Activated naive CD8-positive, alpha-beta T cell treated with anti-CD3 and anti-CD28 coated beads, Interleukin-2, amount 10 ng/mL, durations not matched to agents 7 days and 5 days (primary cell): ENCODE data around the gene PTPRD. TPM values are rescaled to one million over a fixed set of nuclear protein-coding genes. Genes with fewer than 3 reads are reported as not detected.

Source experiments
- ATAC-seq: fragments of 150-1000 bp; cut with Tn5 transposase; one replicate; pipeline ENCODE4 v1.10.0; 2021; ENCODE audit warnings: low read depth, moderate library complexity
- POLR2A ChIA-PET: fragments of 350-600 bp; sonication (Branson Sonifier 250); formaldehyde crosslinking; loops from one replicate; lab custom pipeline; 2021; ENCODE audit warnings: antibody characterized with exemption; lab: Charles Lee
- DNase-seq: peaks from one replicate; pipeline ENCODE4 v3.0.0; 2021
- H3K27ac Mint-ChIP-seq: one replicate; pipeline ENCODE4 v1.8.0; 2022; ENCODE audit warnings: mild to moderate bottlenecking, mixed read lengths
- H3K27me3 Mint-ChIP-seq: one replicate; pipeline ENCODE4 v1.8.0; 2022; ENCODE audit warnings: mild to moderate bottlenecking, moderate library complexity, mixed read lengths
- H3K36me3 Mint-ChIP-seq: one replicate; pipeline ENCODE4 v1.8.0; 2021; ENCODE audit warnings: mild to moderate bottlenecking, mixed read lengths
- H3K4me1 Mint-ChIP-seq: one replicate; pipeline ENCODE4 v1.8.0; 2021; ENCODE audit warnings: mixed read lengths
- H3K4me3 Mint-ChIP-seq: one replicate; pipeline ENCODE4 v1.8.0; 2022; ENCODE audit warnings: mild to moderate bottlenecking, moderate library complexity, mixed read lengths
- H3K9me3 Mint-ChIP-seq: one replicate; pipeline ENCODE4 v1.8.0; 2021; ENCODE audit warnings: mixed read lengths
- total RNA-seq, 2 experiments: library from RNA; stranded (reverse); gene quantifications; one replicate each; pipeline ENCODE4 v1.2.3, GENCODE V29; 2021

The PTPRD gene
- total RNA-seq, 2 experiments from 2014 or later = not detected

DNA sequence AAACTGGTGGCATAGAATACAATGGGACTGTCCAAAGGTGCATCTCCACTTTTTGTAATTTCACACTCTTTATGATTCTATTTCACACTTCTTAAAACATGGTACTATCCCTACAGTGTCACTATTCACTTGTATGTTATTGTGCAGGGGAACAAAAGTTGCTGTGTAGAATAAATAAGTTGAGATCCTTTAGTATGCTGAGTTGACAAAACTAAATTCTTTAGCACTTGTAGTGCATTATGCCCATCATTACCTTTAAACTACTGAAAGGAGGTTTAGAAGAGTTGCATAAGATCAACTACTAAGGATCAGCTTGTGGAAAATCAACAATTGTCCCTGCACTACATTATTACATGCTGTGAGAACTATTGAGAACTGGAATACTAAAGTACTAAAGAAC lies 1380.9 kb downstream of the PTPRD start:
- DNase-seq = no peak
- H3K27me3 Mint-ChIP-seq = no peaks in the 10 kb centered on the region
- H3K4me1 Mint-ChIP-seq = no peaks in the 10 kb centered on the region
- H3K36me3 Mint-ChIP-seq = no peaks in the 10 kb centered on the region
- peaks cover 7% of the 10 kb centered on the region for H3K9me3 Mint-ChIP-seq
- POLR2A ChIA-PET = no interaction called here
- no peak for ATAC-seq
- no peak overlapping the region for H3K4me3 Mint-ChIP-seq
- H3K27ac Mint-ChIP-seq = no peak overlapping the region

DNA sequence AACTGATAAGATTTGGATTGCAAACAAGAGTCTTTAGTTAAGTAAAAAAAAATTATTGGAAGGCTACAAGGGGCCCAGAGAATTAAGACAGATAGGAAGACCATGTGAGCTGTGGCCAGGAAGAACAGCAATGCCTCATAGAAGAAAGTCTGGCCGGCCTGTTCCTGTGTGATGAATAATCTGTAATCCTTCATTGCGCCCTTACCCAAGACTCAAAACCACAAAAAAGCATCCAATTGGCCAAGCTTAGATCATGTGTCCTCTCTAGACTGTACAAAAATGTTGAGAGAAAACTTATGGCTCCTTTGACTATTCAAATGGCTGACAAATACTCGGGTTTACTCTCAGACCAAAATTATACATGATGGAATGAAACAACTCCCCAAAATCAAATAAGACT lies 1383.5 kb downstream of the PTPRD start:
- Mint-ChIP-seq H3K4me3 (no peak overlapping the region), H3K4me1 (no peaks in the 10 kb centered on the region), H3K27ac (no peak overlapping the region), H3K36me3 (no peaks in the 10 kb centered on the region), H3K27me3 (no peaks in the 10 kb centered on the region), H3K9me3 (peaks cover 4% of the 10 kb centered on the region)
- ATAC-seq = no peak
- POLR2A ChIA-PET = no interaction called here
- no peak for DNase-seq

DNA sequence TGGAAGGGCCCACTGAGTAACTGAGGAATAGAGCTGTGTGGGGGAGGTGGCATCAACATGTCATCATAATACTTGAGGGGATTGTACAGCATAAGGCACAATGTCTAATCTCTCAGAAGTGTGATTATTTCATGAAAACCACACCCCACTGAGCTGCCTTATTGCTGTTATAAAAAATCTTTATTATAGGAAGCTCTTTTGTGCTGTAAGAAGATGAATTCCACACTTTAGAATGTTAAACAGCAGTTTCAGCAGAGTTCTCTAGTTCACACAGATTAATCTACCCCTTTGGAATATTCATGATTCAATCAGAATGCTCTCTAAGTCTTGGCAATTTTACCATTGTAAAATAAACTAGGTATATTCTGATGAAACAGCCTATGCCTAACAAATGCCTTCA lies 1389.6 kb downstream of the PTPRD start:
- no peak overlapping the region for H3K4me3 Mint-ChIP-seq
- POLR2A ChIA-PET = no interaction called here
- H3K4me1 Mint-ChIP-seq = no peaks in the 10 kb centered on the region
- DNase-seq (no peak), ATAC-seq (no peak)
- no peak overlapping the region for H3K27ac Mint-ChIP-seq
- no peaks in the 10 kb centered on the region for H3K9me3 Mint-ChIP-seq
- H3K36me3 Mint-ChIP-seq = no peaks in the 10 kb centered on the region
- no peaks in the 10 kb centered on the region for H3K27me3 Mint-ChIP-seq

DNA sequence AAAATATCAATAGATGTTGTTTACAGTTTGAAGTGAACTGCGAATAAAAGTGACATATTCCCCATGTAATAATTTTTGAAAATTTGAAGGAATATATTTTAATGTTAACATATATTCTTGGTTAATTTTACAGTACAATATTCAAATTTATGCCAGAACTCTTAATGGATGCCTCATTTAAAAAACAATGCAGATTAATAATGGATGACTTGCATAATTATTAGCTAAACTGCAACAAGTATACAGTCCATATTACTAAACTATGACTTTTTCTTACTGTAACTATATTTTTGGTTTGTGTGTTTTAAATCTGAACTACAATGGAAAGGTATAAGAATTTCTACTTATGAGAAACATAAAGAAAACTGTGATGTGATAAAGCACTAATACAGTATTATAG lies 1390.1 kb downstream of the PTPRD start:
- DNase-seq (no peak), ATAC-seq (no peak)
- no peak overlapping the region for H3K4me3 Mint-ChIP-seq
- no peaks in the 10 kb centered on the region for H3K9me3 Mint-ChIP-seq
- H3K27me3 Mint-ChIP-seq = no peaks in the 10 kb centered on the region
- no peaks in the 10 kb centered on the region for H3K4me1 Mint-ChIP-seq
- POLR2A ChIA-PET = no interaction called here
- H3K36me3 Mint-ChIP-seq = no peaks in the 10 kb centered on the region
- no peak overlapping the region for H3K27ac Mint-ChIP-seq

DNA sequence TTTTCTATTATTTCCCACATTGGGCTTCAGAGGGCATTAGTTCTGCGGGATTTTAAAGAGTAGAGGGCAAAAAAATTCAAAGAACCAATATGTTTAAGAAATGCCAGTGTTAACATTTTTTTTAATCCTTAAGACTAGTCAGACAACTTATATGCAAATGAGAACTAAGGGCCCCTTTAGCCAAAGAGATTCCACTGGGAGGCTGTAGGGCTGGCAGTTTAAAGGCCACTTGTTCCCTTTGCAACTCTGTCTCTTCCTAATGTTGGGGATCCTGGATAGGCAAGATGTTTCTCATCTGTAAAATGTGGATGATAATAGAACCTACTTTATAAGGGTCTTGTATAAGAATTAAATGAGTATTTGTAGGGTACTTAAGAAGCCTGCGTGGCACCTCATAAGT lies 1395.9 kb downstream of the PTPRD start:
- POLR2A ChIA-PET = no interaction called here
- H3K27me3 Mint-ChIP-seq = no peaks in the 10 kb centered on the region
- no peaks in the 10 kb centered on the region for H3K4me1 Mint-ChIP-seq
- H3K36me3 Mint-ChIP-seq = no peaks in the 10 kb centered on the region
- H3K9me3 Mint-ChIP-seq = no peaks in the 10 kb centered on the region
- H3K27ac Mint-ChIP-seq = no peak overlapping the region
- no peak for DNase-seq
- no peak for ATAC-seq
- H3K4me3 Mint-ChIP-seq = no peak overlapping the region

DNA sequence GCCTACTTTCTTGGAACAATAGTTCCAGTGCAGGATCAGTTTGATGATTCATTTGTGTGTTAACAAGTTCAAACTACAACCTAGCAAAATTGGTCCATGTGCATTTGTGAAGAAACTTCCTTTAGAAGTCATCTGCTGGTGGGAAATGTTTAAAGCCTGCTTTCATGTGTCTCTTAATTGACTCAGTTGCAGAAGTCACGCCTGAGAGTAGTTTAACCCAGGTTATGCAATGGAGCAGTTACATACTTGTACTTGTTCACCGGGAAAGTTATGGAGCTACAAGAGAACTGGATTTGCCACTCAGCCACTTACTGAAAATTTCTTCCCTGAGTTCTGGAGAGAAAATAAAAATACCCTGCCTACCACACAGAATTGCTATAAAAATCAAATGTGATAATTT lies 1397.8 kb downstream of the PTPRD start:
- ATAC-seq (no peak), DNase-seq (no peak)
- Mint-ChIP-seq H3K4me1 (no peaks in the 10 kb centered on the region), H3K27me3 (no peaks in the 10 kb centered on the region), H3K4me3 (no peak overlapping the region), H3K27ac (no peak overlapping the region), H3K9me3 (no peaks in the 10 kb centered on the region), H3K36me3 (no peaks in the 10 kb centered on the region)
- POLR2A ChIA-PET = no interaction called here

DNA sequence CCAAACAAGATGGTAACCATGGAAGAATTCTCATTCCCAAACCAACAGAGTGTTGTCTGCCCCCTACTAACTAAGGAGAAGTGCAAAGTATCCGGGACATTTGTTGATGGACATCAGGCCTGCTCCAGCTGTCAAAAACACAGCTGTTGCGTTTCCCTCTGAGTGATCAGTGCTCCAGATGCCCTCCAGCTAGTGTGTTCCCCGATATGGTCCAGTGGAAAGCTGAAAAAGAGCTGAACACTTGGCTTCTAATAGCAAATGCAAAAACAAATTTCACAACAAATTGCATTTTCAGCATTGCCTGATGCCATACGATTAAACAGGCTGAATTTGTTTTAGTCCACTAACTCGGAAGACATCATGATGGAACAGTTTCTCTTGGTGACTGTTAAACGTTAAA lies 1398.7 kb downstream of the PTPRD start:
- Mint-ChIP-seq H3K4me3 (no peak overlapping the region), H3K4me1 (no peaks in the 10 kb centered on the region), H3K27me3 (no peaks in the 10 kb centered on the region), H3K27ac (no peak overlapping the region), H3K9me3 (no peaks in the 10 kb centered on the region), H3K36me3 (no peaks in the 10 kb centered on the region)
- DNase-seq (no peak), ATAC-seq (no peak)
- POLR2A ChIA-PET = no interaction called here

DNA sequence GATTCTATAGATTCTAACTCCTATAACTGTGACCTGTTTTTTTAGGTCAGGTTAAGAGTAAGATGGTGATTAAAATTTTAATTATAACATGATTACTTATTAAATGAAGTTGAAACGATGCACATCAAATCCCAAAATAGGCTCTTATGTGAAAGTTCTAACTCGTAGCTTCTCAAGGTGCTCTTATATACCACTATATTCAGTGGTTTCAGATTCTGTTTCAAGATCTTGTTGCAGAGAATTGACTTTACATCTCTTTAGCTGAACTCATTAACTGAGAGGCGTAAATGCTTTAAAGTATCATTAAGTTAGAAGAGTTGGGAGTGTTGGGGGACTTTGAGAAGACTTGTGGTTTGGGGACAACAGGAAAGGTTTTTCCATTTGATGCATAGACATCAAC lies 1399.8 kb downstream of the PTPRD start:
- Mint-ChIP-seq H3K27me3 (no peaks in the 10 kb centered on the region), H3K4me3 (no peak overlapping the region), H3K9me3 (no peaks in the 10 kb centered on the region), H3K27ac (no peak overlapping the region), H3K36me3 (no peaks in the 10 kb centered on the region), H3K4me1 (no peaks in the 10 kb centered on the region)
- POLR2A ChIA-PET = no interaction called here
- ATAC-seq = no peak
- DNase-seq = no peak

DNA sequence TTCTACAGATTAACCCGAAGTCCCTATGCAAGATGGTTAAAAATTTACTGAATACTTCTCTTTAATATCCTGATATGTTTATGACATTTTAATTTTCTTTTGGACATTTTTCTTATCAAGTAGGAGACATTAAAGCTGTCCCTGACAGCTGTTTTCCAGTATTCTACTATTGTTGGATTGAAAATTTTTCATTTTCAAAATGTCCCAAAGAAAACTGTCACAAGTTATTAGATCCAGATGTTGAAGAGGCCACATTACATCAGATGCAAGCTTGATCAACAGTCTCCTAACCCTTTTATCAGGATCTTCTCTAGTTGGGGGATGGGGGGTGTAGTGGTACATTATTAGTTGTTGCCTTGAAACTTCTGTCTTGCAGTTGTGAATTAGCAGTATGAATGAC lies 1410.5 kb downstream of the PTPRD start:
- POLR2A ChIA-PET = no interaction called here
- ATAC-seq (no peak), DNase-seq (no peak)
- H3K9me3 Mint-ChIP-seq = no peaks in the 10 kb centered on the region
- no peaks in the 10 kb centered on the region for H3K4me1 Mint-ChIP-seq
- no peak overlapping the region for H3K4me3 Mint-ChIP-seq
- no peaks in the 10 kb centered on the region for H3K36me3 Mint-ChIP-seq
- no peak overlapping the region for H3K27ac Mint-ChIP-seq
- H3K27me3 Mint-ChIP-seq = no peaks in the 10 kb centered on the region

DNA sequence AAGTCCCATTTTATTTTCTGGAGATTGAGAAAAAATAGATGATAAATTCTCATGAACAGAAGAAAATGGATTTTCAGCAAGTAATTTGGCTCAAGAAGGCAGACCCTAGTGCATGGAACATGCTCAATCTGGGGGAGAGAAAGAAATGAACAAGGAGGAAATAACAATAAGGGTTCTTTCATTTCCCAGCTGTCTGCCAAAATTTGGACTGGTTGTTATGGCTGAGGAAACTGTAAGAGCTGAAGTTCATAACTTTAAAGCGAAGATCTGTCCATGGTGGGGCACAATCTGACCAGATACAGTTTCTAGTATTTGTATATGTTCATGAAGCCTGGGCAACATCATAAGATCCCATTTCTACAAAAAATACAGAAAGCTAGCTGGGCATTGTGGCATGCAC lies 1426.7 kb downstream of the PTPRD start:
- H3K27me3 Mint-ChIP-seq = no peaks in the 10 kb centered on the region
- no peak overlapping the region for H3K27ac Mint-ChIP-seq
- H3K4me1 Mint-ChIP-seq = no peaks in the 10 kb centered on the region
- no peak overlapping the region for H3K4me3 Mint-ChIP-seq
- POLR2A ChIA-PET = no interaction called here
- ATAC-seq (no peak), DNase-seq (no peak)
- H3K36me3 Mint-ChIP-seq = no peaks in the 10 kb centered on the region
- no peaks in the 10 kb centered on the region for H3K9me3 Mint-ChIP-seq

DNA sequence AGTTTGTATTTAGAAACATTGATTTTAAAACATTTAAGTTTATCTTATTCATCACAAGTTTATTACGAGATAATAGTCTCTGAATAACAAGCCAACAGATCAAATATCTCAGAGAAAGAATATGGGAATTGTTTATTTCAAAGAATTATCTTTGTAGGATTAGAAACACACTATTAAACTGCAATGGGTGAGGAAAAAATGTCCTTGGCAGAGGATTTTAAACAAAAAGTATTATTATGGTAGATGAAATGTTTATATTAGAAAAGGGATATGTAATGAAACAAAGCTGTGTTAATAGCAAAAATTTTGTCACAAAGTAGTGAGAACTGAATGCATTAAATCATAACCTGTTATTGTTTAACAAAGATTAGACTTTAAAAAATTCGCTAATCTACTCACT lies 1430.4 kb downstream of the PTPRD start:
- Mint-ChIP-seq H3K36me3 (no peaks in the 10 kb centered on the region), H3K9me3 (no peaks in the 10 kb centered on the region), H3K27ac (no peak overlapping the region), H3K27me3 (no peaks in the 10 kb centered on the region), H3K4me1 (no peaks in the 10 kb centered on the region), H3K4me3 (no peak overlapping the region)
- POLR2A ChIA-PET = no interaction called here
- ATAC-seq (no peak), DNase-seq (no peak)

DNA sequence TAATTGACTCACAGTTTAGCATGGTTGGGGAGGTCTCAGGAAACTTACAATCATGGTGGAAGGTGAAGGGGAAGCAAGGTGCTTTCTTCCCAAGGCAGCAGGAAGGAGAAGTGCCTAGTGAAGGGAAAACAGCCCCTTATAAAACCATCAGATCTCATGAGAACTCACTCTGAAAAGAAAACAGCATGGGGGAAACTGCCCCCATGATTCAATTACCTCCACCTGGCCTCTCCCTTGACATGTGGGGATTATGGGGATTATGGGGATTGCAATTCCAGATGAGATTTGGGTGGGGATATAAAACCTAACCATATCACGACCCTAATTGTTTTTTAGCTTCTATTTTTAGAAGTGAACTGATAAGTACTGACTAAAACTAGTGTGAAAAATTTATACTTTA lies 1435.7 kb downstream of the PTPRD start:
- no peaks in the 10 kb centered on the region for H3K27me3 Mint-ChIP-seq
- H3K4me1 Mint-ChIP-seq = no peaks in the 10 kb centered on the region
- H3K36me3 Mint-ChIP-seq = no peaks in the 10 kb centered on the region
- POLR2A ChIA-PET = no interaction called here
- H3K4me3 Mint-ChIP-seq = no peak overlapping the region
- H3K27ac Mint-ChIP-seq = no peak overlapping the region
- no peaks in the 10 kb centered on the region for H3K9me3 Mint-ChIP-seq
- no peak for ATAC-seq
- no peak for DNase-seq

DNA sequence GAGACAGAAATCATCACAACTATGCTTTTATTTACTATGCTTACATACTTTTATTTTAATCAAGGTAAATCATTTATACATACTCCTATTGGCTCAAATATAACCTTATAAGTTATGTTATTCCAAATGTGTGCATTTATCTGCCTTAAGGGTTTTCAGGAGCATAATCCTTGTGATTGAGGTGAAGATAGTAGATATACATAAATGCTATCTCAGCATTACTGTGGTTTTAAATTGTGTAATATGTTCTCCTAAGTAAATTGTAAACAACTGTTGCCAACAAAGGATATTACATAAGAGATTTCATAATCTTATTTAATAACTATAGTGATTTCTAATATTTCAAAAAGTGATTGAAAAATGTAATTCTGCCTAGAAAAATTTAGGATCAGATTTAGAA lies 1438.4 kb downstream of the PTPRD start:
- Mint-ChIP-seq H3K9me3 (no peaks in the 10 kb centered on the region), H3K4me1 (no peaks in the 10 kb centered on the region), H3K27me3 (no peaks in the 10 kb centered on the region), H3K36me3 (no peaks in the 10 kb centered on the region), H3K4me3 (no peak overlapping the region), H3K27ac (no peak overlapping the region)
- ATAC-seq (no peak), DNase-seq (no peak)
- POLR2A ChIA-PET = no interaction called here

DNA sequence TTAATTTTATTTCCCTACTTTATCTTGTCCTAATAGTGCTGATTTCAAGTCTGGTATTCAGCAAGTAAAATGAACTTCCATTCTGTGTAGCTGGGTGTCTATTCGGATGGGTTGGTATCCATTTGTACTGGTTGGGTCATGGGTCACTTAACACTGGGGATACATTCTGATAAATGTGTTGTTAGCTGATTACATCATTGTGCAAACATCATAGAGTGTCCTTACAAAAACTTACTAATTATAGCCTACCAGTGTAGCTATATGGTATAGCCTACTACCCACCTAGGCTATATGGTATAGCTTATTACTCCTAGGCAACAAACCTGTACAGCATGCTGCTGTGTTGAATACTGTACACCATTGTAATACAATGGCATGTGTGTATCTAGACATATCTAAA lies 1439.5 kb downstream of the PTPRD start:
- no peaks in the 10 kb centered on the region for H3K9me3 Mint-ChIP-seq
- no peaks in the 10 kb centered on the region for H3K4me1 Mint-ChIP-seq
- no peaks in the 10 kb centered on the region for H3K36me3 Mint-ChIP-seq
- DNase-seq (no peak), ATAC-seq (no peak)
- POLR2A ChIA-PET = no interaction called here
- H3K27me3 Mint-ChIP-seq = no peaks in the 10 kb centered on the region
- H3K4me3 Mint-ChIP-seq = no peak overlapping the region
- H3K27ac Mint-ChIP-seq = no peak overlapping the region

DNA sequence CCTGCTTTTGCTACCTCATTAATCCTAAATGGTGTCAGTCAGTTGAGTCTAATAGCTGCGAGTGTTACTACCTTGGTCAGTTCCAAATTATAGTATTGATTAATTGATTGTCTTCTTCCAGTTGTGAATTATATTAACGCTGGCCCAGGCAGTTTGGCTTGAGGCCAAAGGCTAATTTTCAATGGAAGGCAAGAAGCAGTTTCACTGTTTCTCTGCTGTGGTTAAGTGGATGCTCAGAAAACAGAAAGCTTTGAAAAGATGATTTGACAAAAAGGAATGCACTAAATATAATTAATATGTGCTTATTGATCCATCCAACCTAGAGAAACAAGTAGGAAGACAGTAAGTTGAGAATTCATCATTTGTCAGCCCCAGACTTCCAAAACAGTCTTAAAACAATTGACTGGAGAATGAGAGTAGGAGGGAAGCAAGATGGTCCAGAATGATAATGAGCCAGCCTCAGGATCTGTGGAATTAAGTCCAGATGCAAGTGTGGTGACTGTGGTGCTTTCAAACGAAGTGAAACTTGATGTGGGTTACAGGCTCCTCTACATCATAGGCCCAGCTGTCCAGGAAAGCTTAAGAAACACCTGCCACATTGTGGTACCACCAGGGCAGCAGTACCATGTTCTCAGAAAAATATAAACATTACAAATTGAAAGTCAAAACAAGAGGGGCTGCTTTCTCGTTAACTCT lies 1442.2 kb downstream of the PTPRD start:
- DNase-seq = no peak
- Mint-ChIP-seq H3K27ac (no peak overlapping the region), H3K4me3 (no peak overlapping the region)

More for the DNA sequence above, 1442.2 kb downstream of the PTPRD start:
- H3K4me1 Mint-ChIP-seq = no peaks in the 10 kb centered on the region
- H3K9me3 Mint-ChIP-seq = no peaks in the 10 kb centered on the region
- H3K27me3 Mint-ChIP-seq = no peaks in the 10 kb centered on the region
- no peaks in the 10 kb centered on the region for H3K36me3 Mint-ChIP-seq
- POLR2A ChIA-PET = no interaction called here
- ATAC-seq = no peak
